Measurements from ENCODE around the gene KRIT1.
"Not testable (repeated sequence)": the region's sequence is repeated elsewhere in the genome, so short reads cannot be mapped to it uniquely, and the experiment has no call there.

Gene KRIT1

DNA sequence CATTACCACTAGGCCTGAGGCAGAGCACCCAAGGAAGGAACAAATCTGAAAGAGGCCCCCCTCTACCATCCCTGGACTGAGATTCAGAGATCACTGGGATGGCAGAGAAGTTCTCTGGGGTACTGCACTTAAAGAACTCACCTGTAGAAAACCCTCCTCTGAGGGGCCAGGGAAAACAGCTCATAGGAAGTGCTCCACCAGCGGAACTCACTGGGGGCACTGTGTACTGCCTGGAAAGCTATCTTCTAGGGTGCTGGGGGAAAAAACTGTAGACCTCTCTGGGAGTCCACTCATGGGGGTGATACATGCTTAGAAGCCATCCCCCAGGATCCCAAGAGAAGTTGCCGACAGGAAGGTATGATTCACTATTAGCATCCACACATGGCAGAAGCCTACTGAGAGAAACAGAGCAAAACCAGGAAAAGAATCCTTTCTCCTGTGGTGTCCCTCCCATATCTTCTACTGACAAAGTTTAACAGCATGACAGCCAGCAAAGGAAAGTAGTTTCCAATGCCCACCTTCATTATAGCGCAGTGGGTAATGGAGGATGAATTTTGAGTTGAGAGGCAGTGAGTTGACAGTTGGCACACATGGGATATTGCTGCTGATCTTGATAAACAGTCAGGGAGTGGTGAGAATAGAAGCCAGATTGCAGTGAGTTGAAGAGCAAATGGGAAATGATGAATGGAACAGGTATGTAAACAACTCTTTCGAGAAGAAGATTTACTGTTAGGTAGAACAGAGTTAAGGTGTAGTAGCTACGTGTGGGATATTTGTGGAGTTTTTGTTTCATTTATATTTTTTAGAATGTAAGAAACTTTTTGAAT, 20.9 kb upstream of the KRIT1 start:
- in situ Hi-C loops (cut with MboI; ENCODE audit: low pct_unique_long_range_greater_than_20kb, low sequenced_read_pairs, unreplicated experiment) = no loop called here
- TF ChIP-seq, protein P1, sequence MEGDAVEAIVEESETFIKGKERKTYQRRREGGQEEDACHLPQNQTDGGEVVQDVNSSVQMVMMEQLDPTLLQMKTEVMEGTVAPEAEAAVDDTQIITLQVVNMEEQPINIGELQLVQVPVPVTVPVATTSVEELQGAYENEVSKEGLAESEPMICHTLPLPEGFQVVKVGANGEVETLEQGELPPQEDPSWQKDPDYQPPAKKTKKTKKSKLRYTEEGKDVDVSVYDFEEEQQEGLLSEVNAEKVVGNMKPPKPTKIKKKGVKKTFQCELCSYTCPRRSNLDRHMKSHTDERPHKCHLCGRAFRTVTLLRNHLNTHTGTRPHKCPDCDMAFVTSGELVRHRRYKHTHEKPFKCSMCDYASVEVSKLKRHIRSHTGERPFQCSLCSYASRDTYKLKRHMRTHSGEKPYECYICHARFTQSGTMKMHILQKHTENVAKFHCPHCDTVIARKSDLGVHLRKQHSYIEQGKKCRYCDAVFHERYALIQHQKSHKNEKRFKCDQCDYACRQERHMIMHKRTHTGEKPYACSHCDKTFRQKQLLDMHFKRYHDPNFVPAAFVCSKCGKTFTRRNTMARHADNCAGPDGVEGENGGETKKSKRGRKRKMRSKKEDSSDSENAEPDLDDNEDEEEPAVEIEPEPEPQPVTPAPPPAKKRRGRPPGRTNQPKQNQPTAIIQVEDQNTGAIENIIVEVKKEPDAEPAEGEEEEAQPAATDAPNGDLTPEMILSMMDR (IDR thresholded peaks at IDR 0.05; ENCODE audit: extremely low read depth, insufficient read depth, missing control alignments) = no peak
- no peak for DNase-seq (ENCODE audit: low spot score)

DNA sequence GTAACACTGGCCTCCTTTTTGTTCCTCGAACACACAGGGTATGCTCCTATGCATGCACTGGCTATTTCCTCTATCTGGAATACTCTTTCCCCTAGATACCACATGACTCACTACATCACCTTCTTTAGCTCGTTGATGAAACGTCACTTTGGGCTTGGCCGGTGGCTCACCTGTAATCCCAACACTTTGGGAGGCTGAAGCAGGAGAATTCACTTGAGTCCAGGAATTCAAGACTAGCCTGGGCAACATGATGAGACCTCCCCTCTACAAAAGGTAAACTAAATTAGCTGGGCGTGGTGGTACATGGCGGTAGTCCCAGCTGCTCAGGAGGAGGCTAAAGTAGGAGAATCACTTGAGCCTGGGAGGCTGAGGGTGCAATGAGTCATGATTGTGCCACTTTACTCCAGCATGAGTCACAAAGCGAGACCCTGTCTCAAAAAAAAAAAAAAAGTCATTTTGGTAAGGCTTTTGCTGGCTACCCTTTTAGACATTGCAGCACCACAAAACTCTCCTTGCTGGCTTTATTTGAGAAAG, 14.6 kb upstream of the KRIT1 start:
- no peak for DNase-seq (ENCODE audit: low spot score)
- in situ Hi-C loops (cut with MboI; ENCODE audit: low pct_unique_long_range_greater_than_20kb, low sequenced_read_pairs, unreplicated experiment) = no loop called here
- TF ChIP-seq, protein P1 (IDR thresholded peaks at IDR 0.05; ENCODE audit: extremely low read depth, insufficient read depth, missing control alignments) = no peak

DNA sequence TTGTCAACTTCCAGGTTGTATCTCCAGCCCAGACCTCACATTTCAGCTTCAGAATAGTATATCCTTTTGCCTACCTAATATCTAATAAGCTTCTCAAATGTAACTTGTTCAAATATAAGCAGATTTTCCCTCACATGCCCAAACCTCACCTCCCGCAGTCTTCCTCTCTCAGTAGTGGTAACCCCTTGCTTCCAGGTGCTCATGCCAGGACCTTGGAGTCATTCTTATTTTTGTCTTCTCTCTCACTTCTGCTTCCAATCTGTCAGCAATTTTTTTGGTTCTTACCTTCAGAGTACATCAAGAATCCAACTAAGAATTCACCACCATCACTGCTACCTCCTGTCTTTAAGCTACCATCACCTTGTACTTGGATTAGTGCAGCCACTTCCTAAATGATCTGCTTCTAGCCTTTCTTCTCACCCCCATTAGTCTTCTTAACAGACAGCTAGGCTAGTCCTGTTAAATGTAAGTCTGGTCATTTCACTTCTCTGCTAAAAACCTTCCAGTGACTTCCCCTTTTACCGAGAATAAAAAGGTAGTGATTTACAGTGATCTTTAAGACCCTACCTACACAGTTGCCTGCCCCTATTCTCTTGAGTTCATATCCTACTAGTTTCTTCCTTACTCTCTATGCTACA, 14.0 kb upstream of the KRIT1 start:
- in situ Hi-C loops (cut with MboI; ENCODE audit: low pct_unique_long_range_greater_than_20kb, low sequenced_read_pairs, unreplicated experiment) = no loop called here
- TF ChIP-seq, protein P1 (IDR thresholded peaks at IDR 0.05; ENCODE audit: extremely low read depth, insufficient read depth, missing control alignments) = no peak
- DNase-seq (ENCODE audit: low spot score) = no peak

DNA sequence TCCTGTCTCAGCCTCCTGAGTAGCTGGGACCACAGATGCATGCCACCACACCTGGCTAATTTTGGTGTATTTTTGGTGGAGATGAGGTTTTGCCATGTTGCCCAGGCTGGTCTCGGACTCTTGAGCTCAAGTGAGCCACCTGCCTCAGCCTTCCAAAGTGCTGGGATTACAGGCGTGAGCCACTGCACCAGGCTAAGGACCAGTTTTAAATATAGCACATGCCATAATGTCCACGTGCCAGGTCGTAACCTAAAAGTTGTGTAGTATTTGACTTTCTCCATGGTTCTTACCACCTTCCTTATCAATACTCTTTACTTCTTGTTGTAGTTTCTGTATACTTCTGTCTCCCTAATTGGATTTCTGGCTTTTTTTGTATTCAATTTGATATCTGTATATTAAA, 13.3 kb upstream of the KRIT1 start:
- TF ChIP-seq, protein P1 (IDR thresholded peaks at IDR 0.05; ENCODE audit: extremely low read depth, insufficient read depth, missing control alignments) = no peak
- in situ Hi-C loops (cut with MboI; ENCODE audit: low pct_unique_long_range_greater_than_20kb, low sequenced_read_pairs, unreplicated experiment) = no loop called here
- no peak for DNase-seq (ENCODE audit: low spot score)

DNA sequence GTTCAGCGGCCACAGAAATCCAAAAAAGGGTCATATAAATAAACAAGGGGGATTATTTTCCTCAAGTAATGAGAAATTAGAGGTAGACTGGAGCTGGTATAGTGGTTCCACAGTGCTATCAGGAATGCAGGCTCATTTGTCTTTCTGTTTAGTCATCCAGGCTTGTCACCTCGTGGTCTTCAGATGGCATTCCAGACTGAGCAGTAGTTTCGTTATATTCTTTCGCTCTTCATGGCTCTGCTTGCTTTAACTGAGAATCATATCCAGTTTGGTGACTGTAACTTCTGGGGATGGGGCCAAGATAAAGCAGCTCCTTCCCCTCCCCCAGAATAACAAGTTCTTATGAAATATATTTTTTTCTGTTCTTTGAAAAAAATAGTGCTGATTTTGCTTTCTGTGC, 9.6 kb upstream of the KRIT1 start:
- no peak for DNase-seq (ENCODE audit: low spot score)
- TF ChIP-seq, protein P1 (IDR thresholded peaks at IDR 0.05; ENCODE audit: extremely low read depth, insufficient read depth, missing control alignments) = no peak
- in situ Hi-C loops (cut with MboI; ENCODE audit: low pct_unique_long_range_greater_than_20kb, low sequenced_read_pairs, unreplicated experiment) = no loop called here

DNA sequence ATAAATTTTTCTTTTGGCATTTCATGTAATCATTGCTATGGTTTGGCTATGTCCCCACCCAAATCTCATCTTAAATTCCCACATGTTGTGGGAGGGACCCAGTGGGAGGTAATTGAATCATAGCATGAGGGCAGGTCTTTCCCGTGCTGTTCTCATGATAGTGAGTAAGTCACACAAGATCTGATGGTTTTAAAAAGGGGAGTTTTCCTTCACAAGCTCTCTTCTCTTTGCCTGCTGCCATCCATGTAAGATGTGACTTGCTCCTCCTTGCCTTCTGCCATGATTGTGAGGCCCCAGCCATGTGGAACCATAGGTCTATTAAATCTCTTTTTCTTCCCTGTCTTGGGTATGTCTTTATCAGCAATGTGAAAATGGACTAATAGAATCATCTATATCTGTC, 9.1 kb upstream of the KRIT1 start:
- DNase-seq (ENCODE audit: low spot score); in situ Hi-C loops (cut with MboI; ENCODE audit: low pct_unique_long_range_greater_than_20kb, low sequenced_read_pairs, unreplicated experiment): not testable (repeated sequence)

DNA sequence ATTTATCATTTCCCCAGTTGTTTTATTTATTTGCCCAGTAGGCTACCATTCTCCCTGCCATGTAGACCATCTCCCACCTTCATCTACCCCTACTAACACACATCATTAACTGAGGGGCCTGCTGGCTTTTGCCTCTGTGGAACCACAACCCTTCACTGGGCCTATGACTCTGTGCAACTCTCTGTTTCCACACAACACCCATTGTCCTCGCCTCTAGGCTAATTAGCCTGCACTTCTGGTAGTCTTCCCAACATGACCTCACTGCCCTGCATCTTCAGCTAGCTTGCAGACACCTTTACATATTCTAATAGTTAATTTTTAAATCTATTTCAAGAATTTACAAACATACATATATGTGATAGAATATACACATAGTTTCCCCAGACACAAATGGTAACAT, 7.5 kb upstream of the KRIT1 start:
- no peak for DNase-seq (ENCODE audit: low spot score)
- TF ChIP-seq, protein P1 (IDR thresholded peaks at IDR 0.05; ENCODE audit: extremely low read depth, insufficient read depth, missing control alignments) = no peak
- in situ Hi-C loops (cut with MboI; ENCODE audit: low pct_unique_long_range_greater_than_20kb, low sequenced_read_pairs, unreplicated experiment) = no loop called here
